Spinal cord (tissue), 10 donors: ENCODE results near the gene AUTS2. TPM values are rescaled to one million over a fixed set of nuclear protein-coding genes. Genes with fewer than 3 reads are reported as not detected.
A peak's percentile ranks its signal among the peaks of the same experiment; 100 is the strongest.

Experiments used
- DNase-seq, 6 donors: peaks; one replicate each; pipeline versions ENCODE4 v3.0.0 to v3.0.0-alpha.2; 2013 to 2015; ENCODE audit warnings: low spot score in 6 of 6, low read depth in 4 of 6
- H3K27ac ChIP-seq: one replicate; pipeline ENCODE4 v1.5.1; 2013; ENCODE audit warnings: low read depth, low read length, control low read depth
- H3K27me3 ChIP-seq: one replicate; pipeline ENCODE4 v1.6.1; 2013; ENCODE audit warnings: low read length; ENCODE audit not compliant: control insufficient read depth, insufficient read depth
- H3K36me3 ChIP-seq: one replicate; pipeline ENCODE4 v1.6.1; 2013; ENCODE audit warnings: low read length; ENCODE audit not compliant: control insufficient read depth, insufficient read depth
- H3K4me1 ChIP-seq: one replicate; pipeline ENCODE4 v1.6.1; 2013; ENCODE audit warnings: low read length; ENCODE audit not compliant: control insufficient read depth, insufficient read depth
- H3K4me3 ChIP-seq: one replicate; pipeline ENCODE4 v1.5.1; 2013; ENCODE audit warnings: low read depth, low read length, control low read depth
- H3K9me3 ChIP-seq: one replicate; pipeline ENCODE4 v1.6.1; 2013; ENCODE audit warnings: low read length; ENCODE audit not compliant: control insufficient read depth, insufficient read depth
- WGBS: methylation state at CpG from one replicate; pipeline ENCODE4 v1.1.5; 2013; ENCODE audit warnings: missing lambda C conversion rate; ENCODE audit not compliant: insufficient coverage; 5-methylcytosine and 5-hydroxymethylcytosine counted together
- polyA plus RNA-seq, 2 donors: library from polyadenylated mRNA; unstranded; fragments of 120-200 nt; gene quantifications; one replicate each; pipeline ENCODE4 v1.2.1, GENCODE V29; 2013; ENCODE audit not compliant: insufficient read length in 2 of 2
- total RNA-seq, 2 donors: library from RNA; depleted of rRNA in 1 of 2; stranded (reverse); fragments of 120-200 nt in 1 of 2; fragments of >200 nt in 1 of 2; gene quantifications; one replicate each; pipeline versions ENCODE4 v1.2.3 to v1.2.4, GENCODE V29; 2013 to 2014
- donor health status: healthy.

AUTS2 gene
- total and polyA plus RNA-seq, 4 donors: 56.2 to 214 (median 135) TPM

DNA sequence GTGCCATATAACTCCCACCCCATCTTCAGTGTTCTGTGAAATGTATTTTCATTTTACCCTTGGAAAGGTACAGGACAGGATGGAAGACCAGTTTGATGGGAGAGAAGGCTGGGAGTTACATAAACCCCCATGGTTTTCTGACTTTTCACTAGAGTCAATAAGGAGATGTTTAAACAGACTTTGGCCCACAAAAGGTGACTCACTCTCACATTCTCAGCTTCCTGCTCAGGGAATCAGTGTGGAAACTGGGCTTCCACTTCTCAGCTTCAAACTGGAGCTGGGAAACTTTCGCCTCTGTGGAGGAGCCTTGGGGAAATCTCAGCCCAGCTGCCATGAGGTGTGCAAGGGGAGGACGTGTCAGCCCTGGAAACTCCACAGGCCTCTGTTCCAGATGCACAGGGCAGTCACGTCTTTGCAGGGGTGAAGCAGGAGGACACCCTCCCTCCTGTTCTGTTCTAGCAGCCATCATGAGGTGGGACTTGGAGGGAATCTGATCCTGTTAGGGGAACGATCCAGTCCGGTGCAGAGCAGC is 973.2 kb downstream of the AUTS2 start:
- WGBS: 71% methylated on average over 3 of the region's 5 CpGs
- Histone ChIP-seq H3K27me3 (no peaks in the 10 kb centered on the region), H3K4me3 (no peak overlapping the region), H3K27ac (no peak overlapping the region), H3K9me3 (no peaks in the 10 kb centered on the region), H3K4me1 (peaks cover 25% of the 10 kb centered on the region), H3K36me3 (no peaks in the 10 kb centered on the region)
- no peak for DNase-seq

DNA sequence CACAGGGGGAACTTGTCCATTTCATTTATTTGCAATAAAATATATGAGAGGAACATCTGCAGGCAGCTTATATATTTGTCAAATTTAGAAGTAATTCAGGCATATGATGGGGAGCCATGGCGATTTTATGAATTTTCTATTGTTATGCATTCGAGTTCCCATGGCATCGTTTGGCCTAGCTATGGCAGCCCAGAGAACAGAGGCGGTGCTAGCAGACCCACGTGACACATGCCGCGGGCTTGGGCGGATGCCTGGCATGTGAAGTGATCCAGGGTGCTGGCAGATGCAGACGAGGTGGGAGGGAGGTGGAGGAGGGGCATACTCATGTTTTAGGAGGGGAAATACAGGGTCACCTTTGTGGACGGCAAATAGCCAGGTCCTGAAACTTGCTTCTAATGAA is 973.7 kb downstream of the AUTS2 start:
- no peak overlapping the region for H3K27ac ChIP-seq
- no peaks in the 10 kb centered on the region for H3K9me3 ChIP-seq
- H3K4me3 ChIP-seq: no peak overlapping the region
- H3K27me3 ChIP-seq: no peaks in the 10 kb centered on the region
- 28% methylated on average over 9 of the region's 10 CpGs for WGBS
- peaks cover 25% of the 10 kb centered on the region for H3K4me1 ChIP-seq
- peak in 2 of 6 donors; percentile 70 to 86 for DNase-seq
- no peaks in the 10 kb centered on the region for H3K36me3 ChIP-seq

- DNase-seq: peak in 2 of 6 donors; percentile 56 to 87
- Histone ChIP-seq H3K9me3 (no peaks in the 10 kb centered on the region), H3K36me3 (no peaks in the 10 kb centered on the region), H3K4me3 (no peak overlapping the region), H3K27me3 (no peaks in the 10 kb centered on the region), H3K4me1 (peaks cover 25% of the 10 kb centered on the region), H3K27ac (no peak overlapping the region)
- WGBS: 53% methylated on average over 4 of the region's 6 CpGs
Observed at GRCh38 chr7:70572571-70572970, 974.3 kb downstream of the AUTS2 start.

GRCh38 chr7:70573071-70573661 is 974.9 kb downstream of the AUTS2 start:
- peaks cover 25% of the 10 kb centered on the region for H3K4me1 ChIP-seq
- no peak overlapping the region for H3K27ac ChIP-seq
- H3K36me3 ChIP-seq: no peaks in the 10 kb centered on the region
- no peaks in the 10 kb centered on the region for H3K27me3 ChIP-seq
- WGBS: 41% methylated on average over 2 of the region's 9 CpGs
- H3K4me3 ChIP-seq: no peak overlapping the region
- no peaks in the 10 kb centered on the region for H3K9me3 ChIP-seq
- DNase-seq: peak in 3 of 6 donors; percentile 62 to 91 (median 91)

- no peaks in the 10 kb centered on the region for H3K27me3 ChIP-seq
Observed at GRCh38 chr7:70573696-70574095, 975.4 kb downstream of the AUTS2 start.

GRCh38 chr7:70574314-70574834 is 976.1 kb downstream of the AUTS2 start:
- H3K4me3 ChIP-seq: no peak overlapping the region
- 33% methylated on average over 4 of the region's 5 CpGs for WGBS
- no peak overlapping the region for H3K27ac ChIP-seq
- no peaks in the 10 kb centered on the region for H3K36me3 ChIP-seq
- H3K9me3 ChIP-seq: no peaks in the 10 kb centered on the region
- no peaks in the 10 kb centered on the region for H3K27me3 ChIP-seq
- H3K4me1 ChIP-seq: peaks cover 25% of the 10 kb centered on the region
- DNase-seq: peak in 2 of 6 donors; percentile 51 to 71

More at GRCh38 chr7:70573696-70574095, 975.4 kb downstream of the AUTS2 start:
- no peaks in the 10 kb centered on the region for H3K36me3 ChIP-seq
- H3K9me3 ChIP-seq: no peaks in the 10 kb centered on the region
- no peak overlapping the region for H3K27ac ChIP-seq
- no CpG with 5 or more reads among the region's 3 CpGs for WGBS
- H3K4me3 ChIP-seq: no peak overlapping the region
- DNase-seq: peak in 1 of 6 donors; percentile 20
- peaks cover 25% of the 10 kb centered on the region for H3K4me1 ChIP-seq

- Histone ChIP-seq H3K36me3 (no peaks in the 10 kb centered on the region), H3K9me3 (no peaks in the 10 kb centered on the region), H3K4me1 (peaks cover 25% of the 10 kb centered on the region), H3K27me3 (no peaks in the 10 kb centered on the region), H3K4me3 (no peak overlapping the region), H3K27ac (peak overlapping the region; percentile 33)
- 17% methylated on average over 9 of the region's 11 CpGs for WGBS
- DNase-seq: peak in 3 of 6 donors; percentile 64 to 92 (median 90)
Observed at GRCh38 chr7:70574970-70575799, 976.9 kb downstream of the AUTS2 start.

GRCh38 chr7:70577078-70577477 is 978.8 kb downstream of the AUTS2 start:
- Histone ChIP-seq H3K4me1 (peaks cover 19% of the 10 kb centered on the region), H3K27ac (no peak overlapping the region), H3K36me3 (no peaks in the 10 kb centered on the region), H3K27me3 (no peaks in the 10 kb centered on the region), H3K9me3 (no peaks in the 10 kb centered on the region), H3K4me3 (no peak overlapping the region)
- WGBS: no CpG with 5 or more reads among the region's 2 CpGs
- peak in 1 of 6 donors; percentile 36 for DNase-seq

GRCh38 chr7:70578131-70578530 is 979.9 kb downstream of the AUTS2 start:
- no peaks in the 10 kb centered on the region for H3K36me3 ChIP-seq
- H3K4me3 ChIP-seq: no peak overlapping the region
- H3K27me3 ChIP-seq: no peaks in the 10 kb centered on the region
- H3K4me1 ChIP-seq: peaks cover 25% of the 10 kb centered on the region
- H3K9me3 ChIP-seq: no peaks in the 10 kb centered on the region
- H3K27ac ChIP-seq: no peak overlapping the region
- WGBS: 95% methylated on average over 3 of the region's 3 CpGs
- DNase-seq: no peak
